ENCODE measurements around the gene UMAD1.

GRCh38 chr7:7739204-7740036, 98.9 kb downstream of the UMAD1 start:
- no peak for TF ChIP-seq CTCF (conservative IDR thresholded peaks at IDR 0.05; ENCODE audit: low read depth in 2 of 2)
- no peak for TF ChIP-seq CREB1 (CRISPR knock-in tag; IDR thresholded peaks at IDR 0.05; ENCODE audit: low read depth)
- TF ChIP-seq POLR2AphosphoS5 (IDR thresholded peaks at IDR 0.05; ENCODE audit: low read depth), result no peak
- no peak for TF ChIP-seq EZH2 (IDR thresholded peaks at IDR 0.05; ENCODE audit: low read depth, unreplicated experiment)
